A549 (cell line): Measurements from ENCODE around the gene ITM2B.

ENCODE experiments used
- CTCF ChIP-seq: fragments of >200 bp; sonication (Bioruptor Twin); formaldehyde crosslinking; IDR thresholded peaks from 3 replicates; pipeline ENCODE4 v1.5.1; 2016
- MAZ ChIP-seq: fragments of 150-350 bp; IDR thresholded peaks from 2 replicates; pipeline ENCODE4 v1.6.1; 2014; ENCODE audit warnings: antibody characterized with exemption, low read depth, low read length, borderline replicate concordance
- MYC ChIP-seq: IDR thresholded peaks from 2 replicates; pipeline ENCODE4 v1.6.1; 2012; ENCODE audit warnings: mild to moderate bottlenecking, inconsistent platforms, low read length, improper control_type of control experiment, borderline replicate concordance
- NPAS2 ChIP-seq: fragments of 250-450 bp; sonication (Bioruptor Pico); IDR thresholded peaks from 2 replicates; pipeline ENCODE4 v1.8.0; 2022; ENCODE audit warnings: mild to moderate bottlenecking, moderate library complexity, borderline replicate concordance
- NR3C1 ChIP-seq: fragments of >200 bp; sonication (Bioruptor Twin); formaldehyde crosslinking; IDR thresholded peaks from 3 replicates; pipeline ENCODE4 v1.6.1; 2017
- RAD21 ChIP-seq, 2 experiments: fragments of >200 bp in 1 of 2; sonication (Bioruptor Twin) in 1 of 2; formaldehyde crosslinking in 1 of 2; IDR thresholded peaks in 1 of 2; conservative IDR thresholded peaks in 1 of 2; 2 replicates in 1 of 2; 3 replicates in 1 of 2; pipeline ENCODE4 v1.6.1; 2012 to 2018; ENCODE audit warnings: inconsistent platforms in 1 of 2
- REST ChIP-seq: fragments of 200-600 bp; sonication (generic); IDR thresholded peaks from 2 replicates; pipeline ENCODE4 v1.6.1; 2016; ENCODE audit warnings: antibody characterized with exemption, mild to moderate bottlenecking, moderate library complexity
- ZFP36 ChIP-seq: fragments of 450-650 bp; IDR thresholded peaks from 2 replicates; pipeline ENCODE4 v1.6.1; 2014; ENCODE audit warnings: borderline replicate concordance; ENCODE audit not compliant: partially characterized antibody

- TF ChIP-seq RAD21 (conservative IDR thresholded peaks at IDR 0.05 in 1 of 2, IDR thresholded peaks at IDR 0.05 in 1 of 2) (no peak), CTCF (no peak), MYC (no peak), NR3C1 (no peak), NPAS2 (CRISPR knock-in tag) (no peak), ZFP36 (no peak), REST (no peak), MAZ (no peak)
These were observed 35.0 kb downstream of the ITM2B start for GRCh38 chr13:48268019-48268418.
